ENCODE measurements around the gene STARD3.

Gene STARD3

GRCh38 chr17:39599004-39599664 is 37.8 kb upstream of the STARD3 start:
- TF ChIP-seq TAF1 (IDR thresholded peaks at IDR 0.05; ENCODE audit: borderline replicate concordance, low read depth, low read length) (no peak), POLR2AphosphoS5 (IDR thresholded peaks at IDR 0.05; ENCODE audit: low read depth, low read length) (no peak)
- FAIRE-seq (no peak), DNase-seq (ENCODE audit: insufficient read length) (no peak)

GRCh38 chr17:39599665-39600231 is 37.2 kb upstream of the STARD3 start:
- DNase-seq (ENCODE audit: insufficient read length) (no peak), FAIRE-seq (no peak)
- no peak for TF ChIP-seq POLR2AphosphoS5 (IDR thresholded peaks at IDR 0.05; ENCODE audit: low read depth, low read length)
- no peak for TF ChIP-seq POLR2A (IDR thresholded peaks at IDR 0.05; ENCODE audit: low read depth, low read length)
- TF ChIP-seq TAF1 (IDR thresholded peaks at IDR 0.05; ENCODE audit: borderline replicate concordance, low read depth, low read length) = no peak

- DNase-seq (ENCODE audit: insufficient read length) (no peak), FAIRE-seq (no peak)
- no peak for TF ChIP-seq POLR2AphosphoS5 (IDR thresholded peaks at IDR 0.05; ENCODE audit: low read depth, low read length)
- no peak for TF ChIP-seq TAF1 (IDR thresholded peaks at IDR 0.05; ENCODE audit: borderline replicate concordance, low read depth, low read length)
- TF ChIP-seq POLR2A (IDR thresholded peaks at IDR 0.05; ENCODE audit: low read depth, low read length) = no peak
These were observed 36.5 kb upstream of the STARD3 start for GRCh38 chr17:39600288-39600996.

GRCh38 chr17:39600997-39601597 is 35.8 kb upstream of the STARD3 start:
- DNase-seq (ENCODE audit: insufficient read length) (no peak), FAIRE-seq (no peak)
- TF ChIP-seq TAF1 (IDR thresholded peaks at IDR 0.05; ENCODE audit: borderline replicate concordance, low read depth, low read length) (no peak), POLR2A (IDR thresholded peaks at IDR 0.05; ENCODE audit: low read depth, low read length) (no peak), POLR2AphosphoS5 (IDR thresholded peaks at IDR 0.05; ENCODE audit: low read depth, low read length) (no peak)

GRCh38 chr17:39601758-39602532 is 35.0 kb upstream of the STARD3 start:
- no peak for DNase-seq (ENCODE audit: insufficient read length)
- TF ChIP-seq POLR2A (IDR thresholded peaks at IDR 0.05; ENCODE audit: low read depth, low read length) (no peak), POLR2AphosphoS5 (IDR thresholded peaks at IDR 0.05; ENCODE audit: low read depth, low read length) (no peak), TAF1 (IDR thresholded peaks at IDR 0.05; ENCODE audit: borderline replicate concordance, low read depth, low read length) (no peak)
- FAIRE-seq = no peak

GRCh38 chr17:39602533-39603303 is 34.2 kb upstream of the STARD3 start:
- TF ChIP-seq POLR2AphosphoS5 (IDR thresholded peaks at IDR 0.05; ENCODE audit: low read depth, low read length) = no peak
- no peak for TF ChIP-seq TAF1 (IDR thresholded peaks at IDR 0.05; ENCODE audit: borderline replicate concordance, low read depth, low read length)
- TF ChIP-seq POLR2A (IDR thresholded peaks at IDR 0.05; ENCODE audit: low read depth, low read length) = no peak
- FAIRE-seq (no peak), DNase-seq (ENCODE audit: insufficient read length) (no peak)

- no peak for TF ChIP-seq POLR2A (IDR thresholded peaks at IDR 0.05; ENCODE audit: low read depth, low read length)
- TF ChIP-seq POLR2AphosphoS5 (IDR thresholded peaks at IDR 0.05; ENCODE audit: low read depth, low read length) = no peak
- no peak for TF ChIP-seq TAF1 (IDR thresholded peaks at IDR 0.05; ENCODE audit: borderline replicate concordance, low read depth, low read length)
- DNase-seq (ENCODE audit: insufficient read length) (no peak), FAIRE-seq (no peak)
These were observed 33.5 kb upstream of the STARD3 start for GRCh38 chr17:39603304-39604016.

- no peak for FAIRE-seq
These were observed 31.9 kb upstream of the STARD3 start for GRCh38 chr17:39604911-39605491.

GRCh38 chr17:39605492-39606433 is 31.2 kb upstream of the STARD3 start:
- TF ChIP-seq POLR2AphosphoS5 (IDR thresholded peaks at IDR 0.05; ENCODE audit: low read depth, low read length) = no peak
- TF ChIP-seq TAF1 (IDR thresholded peaks at IDR 0.05; ENCODE audit: borderline replicate concordance, low read depth, low read length) = no peak
- no peak for TF ChIP-seq POLR2A (IDR thresholded peaks at IDR 0.05; ENCODE audit: low read depth, low read length)
- DNase-seq (ENCODE audit: insufficient read length) (no peak), FAIRE-seq (no peak)

More at GRCh38 chr17:39604911-39605491, 31.9 kb upstream of the STARD3 start:
- no peak for DNase-seq (ENCODE audit: insufficient read length)
- no peak for TF ChIP-seq POLR2A (IDR thresholded peaks at IDR 0.05; ENCODE audit: low read depth, low read length)
- no peak for TF ChIP-seq POLR2AphosphoS5 (IDR thresholded peaks at IDR 0.05; ENCODE audit: low read depth, low read length)
- TF ChIP-seq TAF1 (IDR thresholded peaks at IDR 0.05; ENCODE audit: borderline replicate concordance, low read depth, low read length) = no peak

Data from GM12892 (cell line).